Pulmonary artery endothelial cell (primary cell): ENCODE data around the gene USP17L22. TPM values are rescaled to one million over a fixed set of nuclear protein-coding genes. Genes with fewer than 3 reads are reported as not detected.
"Not testable (repeated sequence)": the region's sequence is repeated elsewhere in the genome, so short reads cannot be mapped to it uniquely, and the experiment has no call there.

Source experiments
- DNase-seq: peaks from one replicate; pipeline ENCODE4 v3.0.0-alpha.2; 2011; ENCODE audit warnings: low read depth, low spot score
- total RNA-seq: library from RNA; depleted of rRNA; stranded (reverse); fragments of >200 nt; gene quantifications from 2 replicates; pipeline ENCODE4 v1.2.3, GENCODE V29; 2014

Gene USP17L22
- total RNA-seq: not detected in 2 replicates

- not testable (repeated sequence) for DNase-seq
Observed at GRCh38 chr4:9267319-9267718, at the start of gene USP17L22. Gene USP17L22, plus strand, starts transcription at chr4:9267619. Its CDS starts 0 bp downstream, at chr4:9267619.

GRCh38 chr4:9219852-9220251 lies 47.6 kb upstream of the USP17L22 start, which contains the start of gene USP17L12:
Gene USP17L12, plus strand, starts transcription at chr4:9220152. Its CDS starts 0 bp downstream, at chr4:9220152.
- not testable (repeated sequence) for DNase-seq

DNA sequence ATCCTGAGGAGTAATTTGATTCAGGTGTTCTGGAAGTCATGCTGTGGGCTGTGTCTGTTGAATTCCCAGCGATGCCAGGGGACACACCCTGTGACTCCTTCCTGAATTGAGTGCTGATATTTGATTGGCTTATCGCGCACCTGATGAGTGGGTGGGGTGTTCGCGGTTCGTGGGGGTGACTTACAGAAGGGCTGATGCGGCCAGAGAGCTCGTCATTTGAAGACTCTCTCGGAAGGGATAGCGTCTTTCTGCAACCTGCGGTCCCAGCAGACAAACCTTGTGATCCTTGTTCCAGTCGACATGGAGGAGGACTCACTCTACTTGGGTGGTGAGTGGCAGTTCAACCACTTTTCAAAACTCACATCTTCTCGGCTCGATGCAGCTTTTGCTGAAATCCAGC lies 42.8 kb upstream of the USP17L22 start, which contains the start of gene USP17L13:
Gene USP17L13 (plus strand): TSS at position 301 of the 400 bp plus-strand sequence. CDS start 0 bp downstream, at position 301.
- not testable (repeated sequence) for DNase-seq

DNA sequence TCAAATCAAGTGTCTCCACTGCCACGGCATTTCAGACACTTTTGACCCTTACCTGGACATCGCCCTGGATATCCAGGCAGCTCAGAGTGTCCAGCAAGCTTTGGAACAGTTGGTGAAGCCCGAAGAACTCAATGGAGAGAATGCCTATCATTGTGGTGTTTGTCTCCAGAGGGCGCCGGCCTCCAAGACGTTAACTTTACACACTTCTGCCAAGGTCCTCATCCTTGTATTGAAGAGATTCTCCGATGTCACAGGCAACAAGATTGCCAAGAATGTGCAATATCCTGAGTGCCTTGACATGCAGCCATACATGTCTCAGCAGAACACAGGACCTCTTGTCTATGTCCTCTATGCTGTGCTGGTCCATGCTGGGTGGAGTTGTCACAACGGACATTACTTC lies 37.2 kb upstream of the USP17L22 start:
- not testable (repeated sequence) for DNase-seq

GRCh38 chr4:9234085-9234484 lies 33.3 kb upstream of the USP17L22 start, which contains the start of gene USP17L15:
Gene USP17L15, plus strand, starts transcription at chr4:9234385. Its CDS starts 0 bp downstream, at chr4:9234385.
- not testable (repeated sequence) for DNase-seq

DNA sequence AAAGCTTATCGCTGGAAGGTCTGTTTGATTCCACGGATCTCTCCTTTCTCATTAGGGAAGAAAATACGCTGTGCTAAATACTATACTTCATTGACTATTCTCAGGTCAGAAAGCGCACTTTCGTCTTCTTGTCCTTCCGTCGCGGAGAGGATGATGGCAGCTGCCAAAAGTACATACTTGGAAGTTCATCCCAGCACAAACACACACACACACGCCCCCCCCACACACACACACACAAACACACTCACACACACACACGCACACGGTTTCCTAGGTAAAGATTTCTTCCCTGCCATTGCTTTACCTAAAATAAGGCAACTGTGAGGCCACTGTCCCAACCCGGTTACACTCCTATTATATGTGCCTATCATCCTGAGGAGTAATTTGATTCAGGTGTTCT lies 29.0 kb upstream of the USP17L22 start:
- not testable (repeated sequence) for DNase-seq

DNA sequence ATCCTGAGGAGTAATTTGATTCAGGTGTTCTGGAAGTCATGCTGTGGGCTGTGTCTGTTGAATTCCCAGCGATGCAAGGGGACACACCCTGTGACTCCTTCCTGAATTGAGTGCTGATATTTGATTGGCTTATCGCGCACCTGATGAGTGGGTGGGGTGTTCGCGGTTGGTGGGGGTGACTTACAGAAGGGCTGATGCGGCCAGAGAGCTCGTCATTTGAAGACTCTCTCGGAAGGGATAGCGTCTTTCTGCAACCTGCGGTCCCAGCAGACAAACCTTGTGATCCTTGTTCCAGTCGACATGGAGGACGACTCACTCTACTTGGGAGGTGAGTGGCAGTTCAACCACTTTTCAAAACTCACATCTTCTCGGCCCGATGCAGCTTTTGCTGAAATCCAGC lies 23.8 kb upstream of the USP17L22 start, which contains the start of gene USP17L17:
Gene USP17L17 (plus strand): TSS at position 301 of the 400 bp plus-strand sequence. CDS start 0 bp downstream, at position 301.
- not testable (repeated sequence) for DNase-seq

GRCh38 chr4:9247953-9248680 lies 19.3 kb upstream of the USP17L22 start, which contains the start of gene USP17L18:
Gene USP17L18, plus strand, starts transcription at chr4:9248630. Its CDS starts 0 bp downstream, at chr4:9248630.
- not testable (repeated sequence) for DNase-seq

DNA sequence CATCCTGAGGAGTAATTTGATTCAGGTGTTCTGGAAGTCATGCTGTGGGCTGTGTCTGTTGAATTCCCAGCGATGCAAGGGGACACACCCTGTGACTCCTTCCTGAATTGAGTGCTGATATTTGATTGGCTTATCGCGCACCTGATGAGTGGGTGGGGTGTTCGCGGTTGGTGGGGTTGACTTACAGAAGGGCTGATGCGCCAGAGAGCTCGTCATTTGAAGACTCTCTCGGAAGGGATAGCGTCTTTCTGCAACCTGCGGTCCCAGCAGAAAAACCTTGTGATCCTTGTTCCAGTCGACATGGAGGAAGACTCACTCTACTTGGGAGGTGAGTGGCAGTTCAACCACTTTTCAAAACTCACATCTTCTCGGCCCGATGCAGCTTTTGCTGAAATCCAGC lies 14.3 kb upstream of the USP17L22 start, which contains the start of gene USP17L19:
Gene USP17L19 (plus strand): TSS at position 301 of the 400 bp plus-strand sequence. CDS start 0 bp downstream, at position 301.
- DNase-seq: not testable (repeated sequence)

DNA sequence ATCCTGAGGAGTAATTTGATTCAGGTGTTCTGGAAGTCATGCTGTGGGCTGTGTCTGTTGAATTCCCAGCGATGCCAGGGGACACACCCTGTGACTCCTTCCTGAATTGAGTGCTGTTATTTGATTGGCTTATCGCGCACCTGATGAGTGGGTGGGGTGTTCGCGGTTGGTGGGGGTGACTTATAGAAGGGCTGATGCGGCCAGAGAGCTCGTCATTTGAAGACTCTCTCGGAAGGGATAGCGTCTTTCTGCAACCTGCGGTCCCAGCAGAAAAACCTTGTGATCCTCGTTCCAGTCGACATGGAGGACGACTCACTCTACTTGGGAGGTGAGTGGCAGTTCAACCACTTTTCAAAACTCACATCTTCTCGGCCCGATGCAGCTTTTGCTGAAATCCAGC lies 9.6 kb upstream of the USP17L22 start, which contains the start of gene USP17L20:
Gene USP17L20 (plus strand): TSS at position 301 of the 400 bp plus-strand sequence. CDS start 0 bp downstream, at position 301.
- not testable (repeated sequence) for DNase-seq

DNA sequence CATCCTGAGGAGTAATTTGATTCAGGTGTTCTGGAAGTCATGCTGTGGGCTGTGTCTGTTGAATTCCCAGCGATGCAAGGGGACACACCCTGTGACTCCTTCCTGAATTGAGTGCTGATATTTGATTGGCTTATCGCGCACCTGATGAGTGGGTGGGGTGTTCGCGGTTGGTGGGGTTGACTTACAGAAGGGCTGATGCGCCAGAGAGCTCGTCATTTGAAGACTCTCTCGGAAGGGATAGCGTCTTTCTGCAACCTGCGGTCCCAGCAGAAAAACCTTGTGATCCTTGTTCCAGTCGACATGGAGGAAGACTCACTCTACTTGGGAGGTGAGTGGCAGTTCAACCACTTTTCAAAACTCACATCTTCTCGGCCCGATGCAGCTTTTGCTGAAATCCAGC lies 4.8 kb upstream of the USP17L22 start, which contains the start of gene USP17L21:
Gene USP17L21 (plus strand): TSS at position 301 of the 400 bp plus-strand sequence. CDS start 0 bp downstream, at position 301.
- not testable (repeated sequence) for DNase-seq

DNA sequence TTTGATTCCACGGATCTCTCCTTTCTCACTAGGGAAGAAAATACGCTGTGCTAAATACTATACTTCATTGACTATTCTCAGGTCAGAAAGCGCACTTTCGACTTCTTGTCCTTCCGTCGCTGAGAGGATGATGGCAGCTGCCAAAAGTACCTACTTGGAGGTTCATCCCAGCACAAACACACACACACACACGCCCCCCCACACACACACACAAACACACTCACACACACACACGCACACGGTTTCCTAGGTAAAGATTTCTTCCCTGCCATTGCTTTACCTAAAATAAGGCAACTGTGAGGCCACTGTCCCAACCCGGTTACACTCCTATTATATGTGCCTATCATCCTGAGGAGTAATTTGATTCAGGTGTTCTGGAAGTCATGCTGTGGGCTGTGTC lies 4.3 kb downstream of the USP17L22 start:
- DNase-seq: not testable (repeated sequence)

Other genes with a start within 250 kb of the USP17L22 start
- gene FAM90A26, start 97.2 kb upstream of the USP17L22 start, total RNA-seq: not detected in 2 replicates
- not detected in 2 replicates for gene USP17L10, start 57.0 kb upstream of the USP17L22 start, total RNA-seq
- not detected in 2 replicates for gene USP17L11, start 52.2 kb upstream of the USP17L22 start, total RNA-seq
- not detected in 2 replicates for gene USP17L12, start 47.5 kb upstream of the USP17L22 start, total RNA-seq
- not detected in 2 replicates for gene USP17L13, start 42.7 kb upstream of the USP17L22 start, total RNA-seq
- not detected in 2 replicates for gene USP17L15, start 33.2 kb upstream of the USP17L22 start, total RNA-seq
- gene USP17L17, start 23.7 kb upstream of the USP17L22 start, total RNA-seq: not detected in 2 replicates
- gene USP17L18, start 19.0 kb upstream of the USP17L22 start, total RNA-seq: not detected in 2 replicates
- gene USP17L19, start 14.2 kb upstream of the USP17L22 start, total RNA-seq: not detected in 2 replicates
- not detected in 2 replicates for gene USP17L20, start 9.5 kb upstream of the USP17L22 start, total RNA-seq
- gene USP17L21, start 4.7 kb upstream of the USP17L22 start, total RNA-seq: not detected in 2 replicates
- gene USP17L24, start 57.5 kb downstream of the USP17L22 start, total RNA-seq: not detected in 2 replicates
- gene USP17L25, start 62.3 kb downstream of the USP17L22 start, total RNA-seq: not detected in 2 replicates
- not detected in 2 replicates for gene USP17L26, start 67.0 kb downstream of the USP17L22 start, total RNA-seq
- gene USP17L5, start 71.8 kb downstream of the USP17L22 start, total RNA-seq: not detected in 2 replicates
- not detected in 2 replicates for gene USP17L27, start 76.5 kb downstream of the USP17L22 start, total RNA-seq
- not detected in 2 replicates for gene USP17L28, start 81.3 kb downstream of the USP17L22 start, total RNA-seq
- not detected in 2 replicates for gene USP17L29, start 86.0 kb downstream of the USP17L22 start, total RNA-seq
- not detected in 2 replicates for gene USP17L30, start 95.5 kb downstream of the USP17L22 start, total RNA-seq
- not detected in 2 replicates for gene DEFB131A, start 176.8 kb downstream of the USP17L22 start, total RNA-seq